NCI-H524 treated with DMSO at 0.1 percent for 48 hours (cell line): ENCODE measurements around the gene JPH3.

Experiments
- DNase-seq: peaks from one replicate; lab custom pipeline; 2025; lab: John Stamatoyannopoulos, UW

Gene JPH3

DNA sequence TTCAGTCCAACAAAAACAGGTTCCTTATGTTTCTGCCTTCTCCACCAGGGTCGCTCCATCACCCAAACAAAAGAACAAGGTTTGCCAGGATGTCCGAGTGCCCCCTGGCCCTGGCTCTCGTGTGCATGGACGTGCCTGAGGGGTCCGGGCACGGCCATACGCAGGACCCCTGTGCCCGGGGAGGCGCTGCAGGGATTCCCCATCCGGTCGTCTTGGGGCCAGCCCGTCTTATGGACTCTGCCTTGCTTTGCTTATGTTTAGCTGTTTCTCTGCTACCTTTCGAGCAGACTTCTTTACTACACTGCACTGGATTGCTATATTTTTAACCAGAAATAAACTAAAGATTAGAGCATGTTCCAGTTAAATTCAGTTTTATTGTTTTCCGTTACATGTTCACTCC lies 95.5 kb downstream of the JPH3 start:
- no peak for DNase-seq

DNA sequence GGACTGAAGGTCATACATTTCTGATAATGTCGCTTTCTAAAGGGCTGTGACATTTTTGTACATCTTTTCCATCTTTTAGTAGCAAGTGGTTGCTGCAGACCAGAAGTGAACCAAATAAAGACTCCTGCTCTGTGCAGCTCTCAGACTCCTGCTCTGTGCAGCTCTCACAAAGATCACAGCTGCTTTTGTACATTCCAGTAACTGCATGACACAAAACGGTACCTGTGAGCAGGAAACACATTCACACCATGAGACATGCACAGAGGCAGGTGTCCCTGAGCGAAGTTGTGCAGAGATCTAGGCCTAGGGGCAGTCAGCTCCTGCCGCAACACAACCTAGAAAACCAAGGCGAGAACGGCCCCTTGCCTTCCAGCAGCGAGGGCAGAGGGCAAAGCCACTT lies 95.9 kb downstream of the JPH3 start:
- no peak for DNase-seq

DNA sequence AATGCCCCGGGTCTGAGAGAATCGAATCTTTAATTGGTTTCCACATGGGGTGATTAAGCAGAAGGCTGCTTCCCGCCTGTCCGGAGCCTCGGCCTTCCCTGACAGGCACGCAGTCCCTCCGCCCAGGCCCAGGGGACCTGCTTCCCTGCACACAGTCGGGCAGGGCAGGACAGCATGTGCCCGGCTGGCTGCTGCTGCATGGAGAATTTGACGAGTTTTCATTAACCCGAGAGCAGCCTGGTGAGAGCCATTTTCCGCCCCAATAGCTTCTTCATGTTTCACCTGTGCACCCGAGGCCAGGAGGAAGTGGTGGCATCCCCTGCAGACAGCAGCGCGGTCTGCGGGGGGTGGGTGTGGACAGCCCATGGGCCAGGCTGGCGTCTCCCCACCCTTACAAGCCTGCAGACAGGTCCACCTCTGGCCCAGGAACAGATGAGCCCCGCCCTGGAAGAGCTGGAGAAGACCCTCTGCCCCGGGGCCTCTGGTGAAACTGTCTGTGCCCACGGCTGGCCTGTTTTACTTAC lies 96.4 kb downstream of the JPH3 start:
- DNase-seq: no peak

DNA sequence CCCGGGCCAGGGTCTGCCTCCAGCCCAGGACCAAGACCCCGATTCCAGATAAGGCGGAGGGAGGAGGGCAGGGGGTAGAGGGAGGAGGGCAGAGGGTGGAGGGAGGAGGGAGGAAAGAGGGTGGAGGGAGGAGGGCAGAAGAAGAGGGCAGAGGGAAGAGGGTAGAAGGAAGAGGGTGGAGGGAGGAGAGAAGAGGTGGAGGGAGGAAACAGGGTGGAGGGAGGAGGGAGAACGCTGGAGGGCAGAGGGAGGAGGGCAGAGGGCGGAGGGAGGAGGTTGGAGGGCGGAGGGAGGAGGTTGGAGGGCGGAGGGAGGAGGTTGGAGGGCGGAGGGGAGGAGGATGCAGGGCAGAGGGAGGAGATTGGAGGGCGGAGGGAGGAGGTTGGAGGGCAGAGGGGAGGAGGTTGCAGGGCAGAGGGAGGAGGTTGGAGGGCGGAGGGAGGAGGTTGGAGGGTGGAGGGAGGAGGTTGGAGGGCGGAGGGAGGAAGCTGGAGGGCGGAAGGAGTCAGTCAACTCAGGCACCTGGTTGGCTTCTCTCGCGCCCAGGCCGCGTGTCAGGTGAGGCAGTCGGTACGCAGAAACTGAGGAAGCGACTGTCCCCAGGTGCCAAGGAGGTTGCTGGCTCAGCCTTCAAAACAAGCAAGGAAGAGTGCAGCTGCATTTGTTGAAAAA lies 98.2 kb downstream of the JPH3 start:
- DNase-seq: no peak

- DNase-seq: no peak
Observed at GRCh38 chr16:87701078-87701460, 98.8 kb downstream of the JPH3 start.

GRCh38 chr16:87701505-87701921 lies 99.2 kb downstream of the JPH3 start:
- no peak for DNase-seq

GRCh38 chr16:87702325-87702811 lies 100.1 kb downstream of the JPH3 start:
- DNase-seq: no peak

DNA sequence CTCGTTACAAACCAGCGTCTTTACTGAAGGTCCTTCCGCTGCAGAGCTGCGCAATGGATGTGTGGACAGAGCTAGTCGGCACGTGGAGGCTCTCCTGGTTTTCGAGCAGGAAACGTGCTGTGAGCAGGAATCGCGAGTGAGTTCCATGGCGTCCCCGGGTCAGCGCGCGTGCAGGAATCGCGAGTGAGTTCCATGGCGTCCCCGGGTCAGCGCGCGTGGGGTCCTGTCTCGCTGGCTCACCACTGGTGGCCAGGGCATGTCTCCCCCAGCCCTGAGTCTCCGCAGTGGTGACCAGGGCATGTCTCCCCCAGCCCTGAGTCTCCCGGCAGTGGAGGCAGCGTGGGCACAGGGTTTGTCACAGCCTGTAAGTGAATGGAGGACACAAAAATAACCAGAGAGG lies 100.8 kb downstream of the JPH3 start:
- no peak for DNase-seq

- DNase-seq: no peak
Observed at GRCh38 chr16:87703835-87704375, 101.6 kb downstream of the JPH3 start.

GRCh38 chr16:87704754-87705353 lies 102.5 kb downstream of the JPH3 start:
- no peak for DNase-seq

GRCh38 chr16:87705771-87706277 lies 103.5 kb downstream of the JPH3 start:
- DNase-seq: no peak

GRCh38 chr16:87706278-87707000 lies 104.1 kb downstream of the JPH3 start:
- DNase-seq: no peak

DNA sequence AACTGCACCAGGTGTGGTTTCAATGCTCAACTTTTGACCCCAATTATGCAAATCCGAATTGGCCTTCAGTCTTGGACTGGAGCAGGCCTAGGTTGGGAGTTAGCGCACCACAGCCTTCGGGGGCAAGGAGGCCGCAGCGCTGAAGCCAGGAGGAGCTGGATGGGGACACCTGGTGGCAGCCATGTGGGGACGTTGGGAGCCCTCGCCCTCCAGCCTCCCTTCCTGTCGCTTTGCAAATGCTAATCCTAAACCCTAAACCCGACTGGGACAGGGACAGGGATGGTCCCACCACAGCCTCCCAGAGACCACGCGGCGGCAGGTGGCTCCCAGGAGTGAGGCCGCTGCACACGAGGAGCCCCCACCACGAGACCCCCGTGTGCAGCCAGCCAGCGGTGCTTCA lies 104.8 kb downstream of the JPH3 start:
- DNase-seq: no peak

GRCh38 chr16:87707714-87708580 lies 105.6 kb downstream of the JPH3 start:
- DNase-seq: no peak

- DNase-seq: no peak
Observed at GRCh38 chr16:87708881-87709638, 106.8 kb downstream of the JPH3 start.

- DNase-seq: no peak
Observed at GRCh38 chr16:87709677-87710076, 107.4 kb downstream of the JPH3 start.

- DNase-seq: no peak
Observed at GRCh38 chr16:87710887-87711286, 108.6 kb downstream of the JPH3 start.

DNA sequence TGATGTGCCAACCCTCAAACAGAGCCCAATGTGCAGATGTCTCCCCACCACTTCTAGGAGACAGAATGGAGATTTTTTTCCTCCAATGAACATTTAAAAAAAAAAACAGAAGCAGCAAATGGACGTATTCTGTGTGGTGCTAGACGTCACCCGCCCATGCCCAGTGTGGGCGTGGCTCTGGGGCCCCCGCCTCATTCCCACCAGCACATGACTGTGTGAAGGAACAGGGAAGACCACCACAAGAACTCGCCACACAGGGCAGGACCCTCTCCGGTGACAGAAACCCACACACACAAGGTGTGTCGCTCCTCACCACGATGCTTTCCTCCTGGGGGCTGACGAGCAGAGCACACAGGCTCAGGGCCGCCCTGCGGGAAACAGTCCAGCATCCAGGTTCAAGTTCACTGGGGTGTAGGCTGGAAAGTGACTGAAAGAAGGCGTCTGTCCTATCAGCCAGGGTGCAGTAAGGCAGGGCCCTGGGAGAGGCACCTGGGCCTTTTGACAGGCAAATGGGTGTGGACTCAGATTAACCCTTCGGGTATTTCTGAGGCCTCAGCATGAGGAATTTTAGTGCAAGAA lies 110.0 kb downstream of the JPH3 start:
- no peak for DNase-seq

- DNase-seq: no peak
Observed at GRCh38 chr16:87713451-87714229, 111.3 kb downstream of the JPH3 start.

- DNase-seq: no peak
Observed at GRCh38 chr16:87715231-87715630, 112.9 kb downstream of the JPH3 start.
